SK-N-SH treated with all-trans-retinoic acid at 6 μM for 48 hours (cell line): ENCODE measurements around the gene BARX2.

Source experiments
- ATAC-seq: fragments of 200-7000 bp; cut with Tn5 transposase; 3 replicates; pipeline ENCODE4 v1.9.1; 2020; ENCODE audit warnings: mild to moderate bottlenecking, moderate library complexity
- ARNTL ChIP-seq: fragments of 450-650 bp; formaldehyde crosslinking; IDR thresholded peaks from 2 replicates; pipeline ENCODE4 v1.5.0; 2020; ENCODE audit warnings: low read depth, mild to moderate bottlenecking, moderate library complexity, borderline replicate concordance
- BACH2 ChIP-seq: fragments of 250-450 bp; sonication (Bioruptor Pico); IDR thresholded peaks from 2 replicates; pipeline ENCODE4 v1.9.0; 2021; ENCODE audit warnings: mild to moderate bottlenecking, borderline replicate concordance
- CREB5 ChIP-seq: fragments of 250-450 bp; sonication (Bioruptor Pico); IDR thresholded peaks from 2 replicates; pipeline ENCODE4 v1.5.1; 2020; ENCODE audit warnings: low read depth, mild to moderate bottlenecking, moderate library complexity
- CSDC2 ChIP-seq: fragments of 250-450 bp; sonication (Bioruptor Pico); IDR thresholded peaks from 2 replicates; pipeline ENCODE4 v1.5.0; 2020; ENCODE audit warnings: mild to moderate bottlenecking, moderate library complexity
- CSRNP3 ChIP-seq: fragments of 250-450 bp; sonication (Bioruptor Pico); IDR thresholded peaks from 2 replicates; pipeline ENCODE4 v1.5.1; 2021; ENCODE audit warnings: mild to moderate bottlenecking, moderate library complexity
- ESRRG ChIP-seq: fragments of 250-450 bp; sonication (Bioruptor Pico); IDR thresholded peaks from 2 replicates; pipeline ENCODE4 v1.6.1; 2021; ENCODE audit warnings: mild to moderate bottlenecking
- GLIS3 ChIP-seq: fragments of 250-450 bp; sonication (Bioruptor Pico); IDR thresholded peaks from 2 replicates; pipeline ENCODE4 v1.5.0; 2020; ENCODE audit warnings: mild to moderate bottlenecking, moderate library complexity
- ISL1 ChIP-seq: fragments of 250-450 bp; sonication (Bioruptor Pico); IDR thresholded peaks from 2 replicates; pipeline ENCODE4 v2.1.2; 2022; ENCODE audit warnings: mild to moderate bottlenecking, moderate library complexity
- OSR1 ChIP-seq: fragments of 250-450 bp; sonication (Bioruptor Pico); IDR thresholded peaks from 2 replicates; pipeline ENCODE4 v1.8.0; 2022; ENCODE audit warnings: moderate library complexity, mild to moderate bottlenecking, inconsistent platforms
- PPARA ChIP-seq: fragments of 250-450 bp; sonication (Bioruptor Pico); IDR thresholded peaks from 2 replicates; pipeline ENCODE4 v1.5.0; 2020; ENCODE audit warnings: mild to moderate bottlenecking, borderline replicate concordance
- RARB ChIP-seq: fragments of 250-450 bp; sonication (Bioruptor Pico); IDR thresholded peaks from 2 replicates; pipeline ENCODE4 v1.8.0; 2021; ENCODE audit warnings: mild to moderate bottlenecking, moderate library complexity
- SNAI2 ChIP-seq: fragments of 250-450 bp; sonication (Bioruptor Pico); IDR thresholded peaks from 2 replicates; pipeline ENCODE4 v1.5.0; 2020; ENCODE audit warnings: mild to moderate bottlenecking, moderate library complexity
- TCF4 ChIP-seq: fragments of 250-450 bp; sonication (Bioruptor Pico); IDR thresholded peaks from 2 replicates; pipeline ENCODE4 v1.8.0; 2021; ENCODE audit warnings: mild to moderate bottlenecking, moderate library complexity, borderline replicate concordance
- TOX ChIP-seq: fragments of 250-450 bp; sonication (Bioruptor Pico); IDR thresholded peaks from 2 replicates; pipeline ENCODE4 v1.8.0; 2021; ENCODE audit warnings: mild to moderate bottlenecking, moderate library complexity, borderline replicate concordance
- ZC3H10 ChIP-seq: fragments of 250-450 bp; sonication (Bioruptor Pico); IDR thresholded peaks from 2 replicates; pipeline ENCODE4 v1.5.1; 2021; ENCODE audit warnings: mild to moderate bottlenecking, moderate library complexity
- ZFP30 ChIP-seq: fragments of 450-650 bp; formaldehyde crosslinking; IDR thresholded peaks from 2 replicates; pipeline ENCODE4 v1.5.0; 2022; ENCODE audit warnings: mild to moderate bottlenecking, moderate library complexity
- ZNF565 ChIP-seq: fragments of 450-650 bp; formaldehyde crosslinking; conservative IDR thresholded peaks from 2 replicates; pipeline ENCODE4 v1.5.0; 2020; ENCODE audit warnings: low read depth, mild to moderate bottlenecking, moderate library complexity
- ZNF70 ChIP-seq: fragments of 450-650 bp; formaldehyde crosslinking; IDR thresholded peaks from 2 replicates; pipeline ENCODE4 v1.5.0; 2020; ENCODE audit warnings: mild to moderate bottlenecking, moderate library complexity
- ZNF8 ChIP-seq: fragments of 450-650 bp; formaldehyde crosslinking; IDR thresholded peaks from 2 replicates; pipeline ENCODE4 v1.5.0; 2020; ENCODE audit warnings: mild to moderate bottlenecking, moderate library complexity
- TF ChIP-seq, protein P1 (sequence below): fragments of 250-450 bp; sonication (Bioruptor Pico); IDR thresholded peaks from 2 replicates; pipeline ENCODE4 v1.8.0; 2021; ENCODE audit warnings: low read depth, mild to moderate bottlenecking, moderate library complexity, borderline replicate concordance
- TF ChIP-seq, protein P2 (sequence below): fragments of 250-450 bp; sonication (Bioruptor Pico); IDR thresholded peaks from 2 replicates; pipeline ENCODE4 v1.8.0; 2020; ENCODE audit warnings: mild to moderate bottlenecking, moderate library complexity, borderline replicate concordance
- TF ChIP-seq, protein P3 (sequence below): fragments of 250-450 bp; sonication (Bioruptor Pico); IDR thresholded peaks from 2 replicates; pipeline ENCODE4 v1.5.0; 2020; ENCODE audit warnings: mild to moderate bottlenecking, moderate library complexity

The BARX2 gene

DNA sequence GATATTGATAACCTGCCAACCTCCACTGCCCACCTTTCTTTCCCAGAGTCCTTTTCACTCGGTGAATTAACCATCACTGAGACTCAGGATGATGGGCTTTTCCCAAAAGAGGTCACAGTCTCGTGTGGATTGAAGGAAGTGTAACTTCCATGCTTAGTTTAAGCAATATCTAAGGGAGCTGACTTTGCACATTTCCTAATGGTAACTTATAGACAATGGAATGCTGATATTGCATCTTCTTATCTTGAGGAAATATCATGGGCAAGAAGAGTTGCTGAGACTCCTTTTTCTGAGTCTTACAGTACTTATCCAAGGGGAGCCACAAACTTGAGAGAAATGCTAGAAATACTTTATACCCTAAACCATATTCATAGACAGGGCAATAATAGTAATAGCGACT, 8.8 kb downstream of the BARX2 start:
- ATAC-seq, result no peak
- TF ChIP-seq TOX (no peak), CSDC2 (no peak), ZC3H10 (no peak), ZNF70 (CRISPR knock-in tag) (no peak), CSRNP3 (CRISPR knock-in tag) (no peak), ARNTL (CRISPR knock-in tag) (no peak), ESRRG (CRISPR knock-in tag) (no peak), OSR1 (CRISPR knock-in tag) (no peak), TCF4 (no peak), PPARA (CRISPR knock-in tag) (no peak), GLIS3 (CRISPR knock-in tag) (no peak), ZNF565 (CRISPR knock-in tag) (no peak), SNAI2 (CRISPR knock-in tag) (no peak), ZFP30 (no peak), RARB (CRISPR knock-in tag) (no peak), CREB5 (CRISPR knock-in tag) (no peak)
- TF ChIP-seq, protein P1, sequence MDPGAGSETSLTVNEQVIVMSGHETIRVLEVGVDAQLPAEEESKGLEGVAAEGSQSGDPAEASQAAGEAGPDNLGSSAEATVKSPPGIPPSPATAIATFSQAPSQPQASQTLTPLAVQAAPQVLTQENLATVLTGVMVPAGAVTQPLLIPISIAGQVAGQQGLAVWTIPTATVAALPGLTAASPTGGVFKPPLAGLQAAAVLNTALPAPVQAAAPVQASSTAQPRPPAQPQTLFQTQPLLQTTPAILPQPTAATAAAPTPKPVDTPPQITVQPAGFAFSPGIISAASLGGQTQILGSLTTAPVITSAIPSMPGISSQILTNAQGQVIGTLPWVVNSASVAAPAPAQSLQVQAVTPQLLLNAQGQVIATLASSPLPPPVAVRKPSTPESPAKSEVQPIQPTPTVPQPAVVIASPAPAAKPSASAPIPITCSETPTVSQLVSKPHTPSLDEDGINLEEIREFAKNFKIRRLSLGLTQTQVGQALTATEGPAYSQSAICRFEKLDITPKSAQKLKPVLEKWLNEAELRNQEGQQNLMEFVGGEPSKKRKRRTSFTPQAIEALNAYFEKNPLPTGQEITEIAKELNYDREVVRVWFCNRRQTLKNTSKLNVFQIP (CRISPR knock-in tag), result no peak
- TF ChIP-seq, protein P2, sequence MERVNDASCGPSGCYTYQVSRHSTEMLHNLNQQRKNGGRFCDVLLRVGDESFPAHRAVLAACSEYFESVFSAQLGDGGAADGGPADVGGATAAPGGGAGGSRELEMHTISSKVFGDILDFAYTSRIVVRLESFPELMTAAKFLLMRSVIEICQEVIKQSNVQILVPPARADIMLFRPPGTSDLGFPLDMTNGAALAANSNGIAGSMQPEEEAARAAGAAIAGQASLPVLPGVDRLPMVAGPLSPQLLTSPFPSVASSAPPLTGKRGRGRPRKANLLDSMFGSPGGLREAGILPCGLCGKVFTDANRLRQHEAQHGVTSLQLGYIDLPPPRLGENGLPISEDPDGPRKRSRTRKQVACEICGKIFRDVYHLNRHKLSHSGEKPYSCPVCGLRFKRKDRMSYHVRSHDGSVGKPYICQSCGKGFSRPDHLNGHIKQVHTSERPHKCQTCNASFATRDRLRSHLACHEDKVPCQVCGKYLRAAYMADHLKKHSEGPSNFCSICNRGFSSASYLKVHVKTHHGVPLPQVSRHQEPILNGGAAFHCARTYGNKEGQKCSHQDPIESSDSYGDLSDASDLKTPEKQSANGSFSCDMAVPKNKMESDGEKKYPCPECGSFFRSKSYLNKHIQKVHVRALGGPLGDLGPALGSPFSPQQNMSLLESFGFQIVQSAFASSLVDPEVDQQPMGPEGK, result no peak
- TF ChIP-seq, all 23 proteins: peak for 0

GRCh38 chr11:129385801-129386200, 10.2 kb downstream of the BARX2 start:
- no peak for ATAC-seq

GRCh38 chr11:129386795-129387397, 11.2 kb downstream of the BARX2 start:
- ATAC-seq, result no peak
- TF ChIP-seq ZNF8 (CRISPR knock-in tag) (no peak), ZC3H10 (no peak), ISL1 (CRISPR knock-in tag) (no peak), ESRRG (CRISPR knock-in tag) (no peak), GLIS3 (CRISPR knock-in tag) (no peak), SNAI2 (CRISPR knock-in tag) (no peak), PPARA (CRISPR knock-in tag) (no peak), ARNTL (CRISPR knock-in tag) (no peak), TOX (no peak), RARB (CRISPR knock-in tag) (no peak), ZNF565 (CRISPR knock-in tag) (no peak), BACH2 (CRISPR knock-in tag) (no peak), CSRNP3 (CRISPR knock-in tag) (no peak), ZFP30 (no peak), CSDC2 (no peak)
- TF ChIP-seq, protein P1 (CRISPR knock-in tag), result no peak
- TF ChIP-seq, protein P3, sequence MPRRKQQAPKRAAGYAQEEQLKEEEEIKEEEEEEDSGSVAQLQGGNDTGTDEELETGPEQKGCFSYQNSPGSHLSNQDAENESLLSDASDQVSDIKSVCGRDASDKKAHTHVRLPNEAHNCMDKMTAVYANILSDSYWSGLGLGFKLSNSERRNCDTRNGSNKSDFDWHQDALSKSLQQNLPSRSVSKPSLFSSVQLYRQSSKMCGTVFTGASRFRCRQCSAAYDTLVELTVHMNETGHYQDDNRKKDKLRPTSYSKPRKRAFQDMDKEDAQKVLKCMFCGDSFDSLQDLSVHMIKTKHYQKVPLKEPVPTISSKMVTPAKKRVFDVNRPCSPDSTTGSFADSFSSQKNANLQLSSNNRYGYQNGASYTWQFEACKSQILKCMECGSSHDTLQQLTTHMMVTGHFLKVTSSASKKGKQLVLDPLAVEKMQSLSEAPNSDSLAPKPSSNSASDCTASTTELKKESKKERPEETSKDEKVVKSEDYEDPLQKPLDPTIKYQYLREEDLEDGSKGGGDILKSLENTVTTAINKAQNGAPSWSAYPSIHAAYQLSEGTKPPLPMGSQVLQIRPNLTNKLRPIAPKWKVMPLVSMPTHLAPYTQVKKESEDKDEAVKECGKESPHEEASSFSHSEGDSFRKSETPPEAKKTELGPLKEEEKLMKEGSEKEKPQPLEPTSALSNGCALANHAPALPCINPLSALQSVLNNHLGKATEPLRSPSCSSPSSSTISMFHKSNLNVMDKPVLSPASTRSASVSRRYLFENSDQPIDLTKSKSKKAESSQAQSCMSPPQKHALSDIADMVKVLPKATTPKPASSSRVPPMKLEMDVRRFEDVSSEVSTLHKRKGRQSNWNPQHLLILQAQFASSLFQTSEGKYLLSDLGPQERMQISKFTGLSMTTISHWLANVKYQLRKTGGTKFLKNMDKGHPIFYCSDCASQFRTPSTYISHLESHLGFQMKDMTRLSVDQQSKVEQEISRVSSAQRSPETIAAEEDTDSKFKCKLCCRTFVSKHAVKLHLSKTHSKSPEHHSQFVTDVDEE (CRISPR knock-in tag), result no peak

More at GRCh38 chr11:129385801-129386200, 10.2 kb downstream of the BARX2 start:
- TF ChIP-seq ZNF8 (CRISPR knock-in tag), result no peak
- TF ChIP-seq ISL1 (CRISPR knock-in tag), result no peak
- no peak for TF ChIP-seq BACH2 (CRISPR knock-in tag)
- TF ChIP-seq GLIS3 (CRISPR knock-in tag), result no peak
- TF ChIP-seq SNAI2 (CRISPR knock-in tag), result no peak
- no peak for TF ChIP-seq CSDC2
- TF ChIP-seq TCF4, result no peak
- TF ChIP-seq RARB (CRISPR knock-in tag), result no peak
- TF ChIP-seq, all 23 proteins: peak for 0
